ENCODE measurements around the gene CNOT4. TPM values are rescaled to one million over a fixed set of nuclear protein-coding genes. Genes with fewer than 3 reads are reported as not detected.

Gene CNOT4
- total and polyA plus RNA-seq, 2 donors (not counting 1 experiment from before 2014, with no cell fraction given) = 14.9 to 15.9 TPM

DNA sequence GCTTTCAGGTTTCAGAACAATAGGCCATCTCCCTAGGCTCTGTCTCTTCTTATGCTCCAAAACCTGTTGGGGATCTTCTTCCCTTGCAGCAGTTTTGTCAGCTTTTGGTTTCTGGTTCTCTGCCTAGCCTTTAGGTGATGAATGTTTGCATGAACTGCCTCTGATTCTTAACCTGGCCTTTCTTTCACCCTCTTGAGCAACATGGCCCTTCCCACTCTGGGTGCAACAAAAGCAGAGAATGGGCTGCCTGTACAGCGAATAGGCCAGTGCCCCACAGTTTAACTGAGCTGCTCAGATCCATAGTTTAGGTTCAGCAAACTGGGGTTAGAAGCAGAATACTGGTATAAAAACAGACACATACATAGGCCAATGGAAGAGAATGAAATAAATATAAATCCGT, 29.7 kb upstream of the CNOT4 start:
- Histone ChIP-seq H3K4me2 (ENCODE audit: extremely low read depth, insufficient read depth, low read length) (no peak overlapping the region), H4K20me1 (ENCODE audit: control insufficient read depth, extremely low read depth, insufficient read depth, low read length) (no peaks in the 10 kb centered on the region), H3K27ac (ENCODE audit: insufficient read depth, low read length) (no peak overlapping the region), H3K9ac (ENCODE audit: insufficient read depth, low read length) (no peak overlapping the region), H3K79me2 (ENCODE audit: control insufficient read depth, insufficient read depth, low read length) (no peaks in the 10 kb centered on the region), H3K27me3 (ENCODE audit: control insufficient read depth, insufficient read depth, low read length) (peaks cover 4% of the 10 kb centered on the region), H3K4me3 (replicated peaks in 1 of 4; ENCODE audit: control extremely low read depth in 1 of 4, insufficient read depth in 1 of 4, low read depth in 3 of 4, low read length in 4 of 4) (no peak overlapping the region), H2AFZ (ENCODE audit: low read length) (no peak overlapping the region), H3K36me3 (ENCODE audit: control insufficient read depth, insufficient read depth, low read length) (no peaks in the 10 kb centered on the region), H3K9me3 (ENCODE audit: control insufficient read depth, insufficient read depth, low read depth, low read length) (no peaks in the 10 kb centered on the region), H3K4me1 (ENCODE audit: control insufficient read depth, extremely low read depth, insufficient read depth, low read length) (no peaks in the 10 kb centered on the region)
- DNase-seq (ENCODE audit: low read depth in 2 of 2) = no peak
- TF ChIP-seq, protein P1, sequence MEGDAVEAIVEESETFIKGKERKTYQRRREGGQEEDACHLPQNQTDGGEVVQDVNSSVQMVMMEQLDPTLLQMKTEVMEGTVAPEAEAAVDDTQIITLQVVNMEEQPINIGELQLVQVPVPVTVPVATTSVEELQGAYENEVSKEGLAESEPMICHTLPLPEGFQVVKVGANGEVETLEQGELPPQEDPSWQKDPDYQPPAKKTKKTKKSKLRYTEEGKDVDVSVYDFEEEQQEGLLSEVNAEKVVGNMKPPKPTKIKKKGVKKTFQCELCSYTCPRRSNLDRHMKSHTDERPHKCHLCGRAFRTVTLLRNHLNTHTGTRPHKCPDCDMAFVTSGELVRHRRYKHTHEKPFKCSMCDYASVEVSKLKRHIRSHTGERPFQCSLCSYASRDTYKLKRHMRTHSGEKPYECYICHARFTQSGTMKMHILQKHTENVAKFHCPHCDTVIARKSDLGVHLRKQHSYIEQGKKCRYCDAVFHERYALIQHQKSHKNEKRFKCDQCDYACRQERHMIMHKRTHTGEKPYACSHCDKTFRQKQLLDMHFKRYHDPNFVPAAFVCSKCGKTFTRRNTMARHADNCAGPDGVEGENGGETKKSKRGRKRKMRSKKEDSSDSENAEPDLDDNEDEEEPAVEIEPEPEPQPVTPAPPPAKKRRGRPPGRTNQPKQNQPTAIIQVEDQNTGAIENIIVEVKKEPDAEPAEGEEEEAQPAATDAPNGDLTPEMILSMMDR (conservative IDR thresholded peaks at IDR 0.05 in 1 of 2, IDR thresholded peaks at IDR 0.05 in 1 of 2; ENCODE audit: low read depth in 1 of 2, low read length in 2 of 2) = no peak
- TF ChIP-seq EZH2 (IDR thresholded peaks at IDR 0.05; ENCODE audit: low read length, missing control alignments) = no peak

DNA sequence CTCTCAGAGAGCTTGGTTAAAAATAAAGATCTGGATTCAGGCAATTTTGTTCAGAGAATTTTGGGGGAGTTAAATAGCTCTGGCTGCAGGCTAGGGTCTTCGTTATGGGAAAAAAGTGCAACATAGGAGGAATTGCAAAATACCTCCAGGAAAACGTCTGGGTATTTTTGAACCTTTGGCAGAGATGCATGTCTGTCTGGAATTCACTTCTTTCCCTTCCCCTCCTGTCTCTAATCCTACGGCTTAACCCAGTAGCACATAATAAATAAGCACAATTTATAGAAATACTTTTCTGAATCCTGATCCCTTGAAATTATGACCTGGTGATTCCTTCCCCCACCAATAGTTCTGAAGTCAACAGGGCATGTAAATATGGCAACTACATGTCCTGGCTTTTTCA, 28.5 kb upstream of the CNOT4 start:
- no peaks in the 10 kb centered on the region for H4K20me1 ChIP-seq (ENCODE audit: control insufficient read depth, extremely low read depth, insufficient read depth, low read length)
- H3K27ac ChIP-seq (ENCODE audit: insufficient read depth, low read length) = no peak overlapping the region
- H3K36me3 ChIP-seq (ENCODE audit: control insufficient read depth, insufficient read depth, low read length) = no peaks in the 10 kb centered on the region
- H3K4me3 ChIP-seq (replicated peaks in 1 of 4; ENCODE audit: control extremely low read depth in 1 of 4, insufficient read depth in 1 of 4, low read depth in 3 of 4, low read length in 4 of 4) = no peak overlapping the region
- no peak overlapping the region for H2AFZ ChIP-seq (ENCODE audit: low read length)
- no peak overlapping the region for H3K4me2 ChIP-seq (ENCODE audit: extremely low read depth, insufficient read depth, low read length)
- TF ChIP-seq, protein P1 (conservative IDR thresholded peaks at IDR 0.05 in 1 of 2, IDR thresholded peaks at IDR 0.05 in 1 of 2; ENCODE audit: low read depth in 1 of 2, low read length in 2 of 2) = no peak
- no peak for TF ChIP-seq EZH2 (IDR thresholded peaks at IDR 0.05; ENCODE audit: low read length, missing control alignments)
- no peaks in the 10 kb centered on the region for H3K9me3 ChIP-seq (ENCODE audit: control insufficient read depth, insufficient read depth, low read depth, low read length)
- H3K4me1 ChIP-seq (ENCODE audit: control insufficient read depth, extremely low read depth, insufficient read depth, low read length) = no peaks in the 10 kb centered on the region
- H3K27me3 ChIP-seq (ENCODE audit: control insufficient read depth, insufficient read depth, low read length) = peaks cover 4% of the 10 kb centered on the region
- no peak for DNase-seq (ENCODE audit: low read depth in 2 of 2)
- no peaks in the 10 kb centered on the region for H3K79me2 ChIP-seq (ENCODE audit: control insufficient read depth, insufficient read depth, low read length)
- no peak overlapping the region for H3K9ac ChIP-seq (ENCODE audit: insufficient read depth, low read length)

DNA sequence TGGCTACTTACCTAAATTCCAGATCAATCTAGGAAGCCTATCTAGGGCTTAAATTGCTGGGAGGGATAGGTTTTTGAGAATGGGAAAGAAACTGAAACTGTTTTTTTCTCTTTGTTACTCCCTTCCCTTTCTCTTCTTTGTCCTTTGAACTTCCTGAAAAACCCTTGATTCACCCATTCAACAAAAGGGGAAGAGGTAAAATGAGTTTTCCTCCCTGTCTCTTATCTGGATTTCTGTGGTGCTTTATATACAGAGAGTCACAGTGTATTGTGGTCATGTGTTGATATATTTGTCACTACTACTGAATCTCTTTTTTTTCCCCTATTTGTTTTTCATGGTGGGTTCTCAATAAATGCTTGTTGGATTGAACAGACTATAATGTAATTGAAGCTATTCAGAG, 28.0 kb upstream of the CNOT4 start:
- Histone ChIP-seq H3K4me3 (replicated peaks in 1 of 4; ENCODE audit: control extremely low read depth in 1 of 4, insufficient read depth in 1 of 4, low read depth in 3 of 4, low read length in 4 of 4) (no peak overlapping the region), H3K9me3 (ENCODE audit: control insufficient read depth, insufficient read depth, low read depth, low read length) (no peaks in the 10 kb centered on the region), H2AFZ (ENCODE audit: low read length) (no peak overlapping the region), H3K27ac (ENCODE audit: insufficient read depth, low read length) (no peak overlapping the region), H3K27me3 (ENCODE audit: control insufficient read depth, insufficient read depth, low read length) (peaks cover 4% of the 10 kb centered on the region), H3K79me2 (ENCODE audit: control insufficient read depth, insufficient read depth, low read length) (no peaks in the 10 kb centered on the region), H3K36me3 (ENCODE audit: control insufficient read depth, insufficient read depth, low read length) (no peaks in the 10 kb centered on the region), H3K4me2 (ENCODE audit: extremely low read depth, insufficient read depth, low read length) (no peak overlapping the region), H4K20me1 (ENCODE audit: control insufficient read depth, extremely low read depth, insufficient read depth, low read length) (no peaks in the 10 kb centered on the region), H3K4me1 (ENCODE audit: control insufficient read depth, extremely low read depth, insufficient read depth, low read length) (no peaks in the 10 kb centered on the region), H3K9ac (ENCODE audit: insufficient read depth, low read length) (no peak overlapping the region)
- TF ChIP-seq, protein P1 (conservative IDR thresholded peaks at IDR 0.05 in 1 of 2, IDR thresholded peaks at IDR 0.05 in 1 of 2; ENCODE audit: low read depth in 1 of 2, low read length in 2 of 2) = no peak
- TF ChIP-seq EZH2 (IDR thresholded peaks at IDR 0.05; ENCODE audit: low read length, missing control alignments) = no peak
- no peak for DNase-seq (ENCODE audit: low read depth in 2 of 2)

Data from fibroblast of lung (primary cell).